Daoy (cell line): ENCODE data around the gene OR1L6. TPM values are rescaled to one million over a fixed set of nuclear protein-coding genes. Genes with fewer than 3 reads are reported as not detected.

Source experiments
- total RNA-seq: library from RNA; depleted of rRNA; stranded (reverse); fragments of >200 nt; shearing (Covaris generic); gene quantifications from 2 replicates; pipeline ENCODE4 v1.2.3, GENCODE V29; 2014; rRNA removed

Gene OR1L6
- total RNA-seq, 1 experiment from 2014 or later: not detected

Other genes starting within 250 kb of the OR1L6 start
- gene OR1J2, start 231.5 kb upstream of the OR1L6 start, total RNA-seq: not detected in 2 replicates
- gene OR1J4, start 223.2 kb upstream of the OR1L6 start, total RNA-seq: not detected in 2 replicates
- gene OR1N1, start 215.0 kb upstream of the OR1L6 start, total RNA-seq: not detected in 2 replicates
- gene OR1N2, start 189.2 kb upstream of the OR1L6 start, total RNA-seq: not detected in 2 replicates
- not detected in 2 replicates for gene OR1L8, start 158.9 kb upstream of the OR1L6 start, total RNA-seq
- gene OR1Q1, start 127.6 kb upstream of the OR1L6 start, total RNA-seq: not detected in 2 replicates
- not detected in 2 replicates for gene OR1B1, start 84.7 kb upstream of the OR1L6 start, total RNA-seq
- gene OR1L1, start 80.6 kb upstream of the OR1L6 start, total RNA-seq: not detected in 2 replicates
- gene OR1L3, start 67.2 kb upstream of the OR1L6 start, total RNA-seq: not detected in 2 replicates
- gene OR1L4, start 18.3 kb upstream of the OR1L6 start, total RNA-seq: not detected in 2 replicates
- gene OR5C1, start 46.6 kb downstream of the OR1L6 start, total RNA-seq: not detected in 2 replicates
- not detected in 2 replicates for gene OR1K1, start 57.8 kb downstream of the OR1L6 start, total RNA-seq
- 39.7 and 41.4 TPM in 2 replicates for gene PDCL, start 86.3 kb downstream of the OR1L6 start, total RNA-seq
- gene RC3H2, start 163.1 kb downstream of the OR1L6 start, total RNA-seq: 35.9 and 36.3 TPM in 2 replicates
- 14.0 and 14.5 TPM in 2 replicates for gene ZBTB6, start 171.0 kb downstream of the OR1L6 start, total RNA-seq
- gene ZBTB26, start 189.2 kb downstream of the OR1L6 start, total RNA-seq: 3.0 and 6.4 TPM in 2 replicates
- 13.7 and 19.1 TPM in 2 replicates for gene RABGAP1, start 198.7 kb downstream of the OR1L6 start, total RNA-seq